Measurements from ENCODE around the gene C1orf105.
"Not testable (repeated sequence)": the region's sequence is repeated elsewhere in the genome, so short reads cannot be mapped to it uniquely, and the experiment has no call there.

The C1orf105 gene

GRCh38 chr1:172492421-172492820, 71.9 kb downstream of the C1orf105 start:
- no peak for DNase-seq

- DNase-seq: no peak
These were observed 73.7 kb downstream of the C1orf105 start for GRCh38 chr1:172494166-172494565.

- not testable (repeated sequence) for DNase-seq
These were observed 75.6 kb downstream of the C1orf105 start for GRCh38 chr1:172496127-172496526.

GRCh38 chr1:172496678-172497077, 76.2 kb downstream of the C1orf105 start:
- DNase-seq: no peak

- DNase-seq: no peak
These were observed 76.7 kb downstream of the C1orf105 start for GRCh38 chr1:172497230-172497629.

- DNase-seq: no peak
These were observed 78.4 kb downstream of the C1orf105 start for GRCh38 chr1:172498857-172499256.

GRCh38 chr1:172499636-172500141, 79.2 kb downstream of the C1orf105 start:
- DNase-seq: no peak

GRCh38 chr1:172500207-172500606, 79.7 kb downstream of the C1orf105 start:
- DNase-seq: no peak

- DNase-seq: no peak
These were observed 87.3 kb downstream of the C1orf105 start for GRCh38 chr1:172507741-172508140.

GRCh38 chr1:172510479-172510878, 90.0 kb downstream of the C1orf105 start:
- DNase-seq: no peak

GRCh38 chr1:172512591-172512990, 92.1 kb downstream of the C1orf105 start:
- no peak for DNase-seq

GRCh38 chr1:172513479-172513878, 93.0 kb downstream of the C1orf105 start:
- DNase-seq: no peak

GRCh38 chr1:172514108-172514507, 93.6 kb downstream of the C1orf105 start:
- DNase-seq: no peak

- no peak for DNase-seq
These were observed 95.0 kb downstream of the C1orf105 start for GRCh38 chr1:172515436-172515835.

GRCh38 chr1:172515927-172516326, 95.4 kb downstream of the C1orf105 start:
- DNase-seq: no peak

- no peak for DNase-seq
These were observed 96.6 kb downstream of the C1orf105 start for GRCh38 chr1:172517081-172517480.

GRCh38 chr1:172517545-172517944, 97.1 kb downstream of the C1orf105 start:
- DNase-seq: no peak

Measured in HCEC 1CT (cell line).